ENCODE results near the gene PNKP. TPM values are rescaled to one million over a fixed set of nuclear protein-coding genes. Genes with fewer than 3 reads are reported as not detected.

The PNKP gene
- total RNA-seq, 2 experiments from 2014 or later, result 78.9 to 143 TPM

GRCh38 chr19:49850487-49851342, 16.7 kb downstream of the PNKP start, which contains the start of gene PTOV1:
Gene PTOV1 (plus strand): TSS chr19:49851159.
- H3K36me3 Mint-ChIP-seq, result peaks cover 16% of the 10 kb centered on the region
- H3K9me3 Mint-ChIP-seq, result peaks cover 12% of the 10 kb centered on the region
- peak within 1 kb of the TSS; percentile 90 for H3K27ac Mint-ChIP-seq
- peaks cover 38% of the 10 kb centered on the region for H3K4me1 Mint-ChIP-seq
- peaks cover 3% of the 10 kb centered on the region for H3K27me3 Mint-ChIP-seq
- DNase-seq, result peak; percentile 91
- H3K4me3 Mint-ChIP-seq, result peak within 1 kb of the TSS; percentile 83

- peaks cover 12% of the 10 kb centered on the region for H3K9me3 Mint-ChIP-seq
These were observed 17.2 kb downstream of the PNKP start for GRCh38 chr19:49850221-49850486.

GRCh38 chr19:49849433-49850220, 17.7 kb downstream of the PNKP start:
- Mint-ChIP-seq H3K4me3 (peak overlapping the region; percentile 83), H3K27ac (peak overlapping the region; percentile 58), H3K27me3 (peaks cover 3% of the 10 kb centered on the region), H3K9me3 (peaks cover 12% of the 10 kb centered on the region), H3K4me1 (peaks cover 38% of the 10 kb centered on the region), H3K36me3 (peaks cover 12% of the 10 kb centered on the region)
- no peak for DNase-seq

More at GRCh38 chr19:49850221-49850486, 17.2 kb downstream of the PNKP start:
- DNase-seq, result no peak
- Mint-ChIP-seq H3K36me3 (peaks cover 12% of the 10 kb centered on the region), H3K4me1 (peaks cover 38% of the 10 kb centered on the region), H3K4me3 (peak overlapping the region; percentile 83), H3K27ac (peak overlapping the region; percentile 45), H3K27me3 (peaks cover 3% of the 10 kb centered on the region)

- peak overlapping the region; percentile 63 for H3K4me3 Mint-ChIP-seq
- peak overlapping the region; percentile 58 for H3K27ac Mint-ChIP-seq
- H3K36me3 Mint-ChIP-seq, result peaks cover 11% of the 10 kb centered on the region
- peaks cover 38% of the 10 kb centered on the region for H3K4me1 Mint-ChIP-seq
- peaks cover 3% of the 10 kb centered on the region for H3K27me3 Mint-ChIP-seq
- peaks cover 12% of the 10 kb centered on the region for H3K9me3 Mint-ChIP-seq
- no peak for DNase-seq
These were observed 18.4 kb downstream of the PNKP start for GRCh38 chr19:49848938-49849337.

- no peak overlapping the region for H3K4me3 Mint-ChIP-seq
- no peak for DNase-seq
- peaks cover 10% of the 10 kb centered on the region for H3K36me3 Mint-ChIP-seq
- H3K27ac Mint-ChIP-seq, result peak overlapping the region; percentile 21
- H3K27me3 Mint-ChIP-seq, result peaks cover 3% of the 10 kb centered on the region
- H3K4me1 Mint-ChIP-seq, result peaks cover 33% of the 10 kb centered on the region
- peaks cover 12% of the 10 kb centered on the region for H3K9me3 Mint-ChIP-seq
These were observed 19.4 kb downstream of the PNKP start for GRCh38 chr19:49847731-49848696.

- H3K9me3 Mint-ChIP-seq, result peaks cover 12% of the 10 kb centered on the region
- peaks cover 10% of the 10 kb centered on the region for H3K36me3 Mint-ChIP-seq
- peaks cover 23% of the 10 kb centered on the region for H3K4me1 Mint-ChIP-seq
- no peak overlapping the region for H3K27ac Mint-ChIP-seq
- H3K27me3 Mint-ChIP-seq, result peaks cover 3% of the 10 kb centered on the region
- no peak overlapping the region for H3K4me3 Mint-ChIP-seq
- DNase-seq, result no peak
These were observed 21.0 kb downstream of the PNKP start for GRCh38 chr19:49846408-49846807.

GRCh38 chr19:49845414-49845813, 22.0 kb downstream of the PNKP start:
- Mint-ChIP-seq H3K4me1 (peaks cover 23% of the 10 kb centered on the region), H3K27ac (no peak overlapping the region), H3K4me3 (no peak overlapping the region), H3K36me3 (peaks cover 10% of the 10 kb centered on the region), H3K9me3 (peaks cover 12% of the 10 kb centered on the region), H3K27me3 (peaks cover 3% of the 10 kb centered on the region)
- no peak for DNase-seq

- peaks cover 6% of the 10 kb centered on the region for H3K36me3 Mint-ChIP-seq
- no peak overlapping the region for H3K4me3 Mint-ChIP-seq
- H3K4me1 Mint-ChIP-seq, result peaks cover 16% of the 10 kb centered on the region
- H3K9me3 Mint-ChIP-seq, result peaks cover 6% of the 10 kb centered on the region
- no peak overlapping the region for H3K27ac Mint-ChIP-seq
- DNase-seq, result no peak
- H3K27me3 Mint-ChIP-seq, result peaks cover 3% of the 10 kb centered on the region
These were observed 23.0 kb downstream of the PNKP start for GRCh38 chr19:49844138-49845095.

- H3K27me3 Mint-ChIP-seq, result peaks cover 3% of the 10 kb centered on the region
- H3K4me3 Mint-ChIP-seq, result no peak overlapping the region
- H3K36me3 Mint-ChIP-seq, result no peaks in the 10 kb centered on the region
- H3K9me3 Mint-ChIP-seq, result no peaks in the 10 kb centered on the region
- peaks cover 6% of the 10 kb centered on the region for H3K4me1 Mint-ChIP-seq
- no peak overlapping the region for H3K27ac Mint-ChIP-seq
- no peak for DNase-seq
These were observed 24.1 kb downstream of the PNKP start for GRCh38 chr19:49843265-49843664.

- H3K9me3 Mint-ChIP-seq, result no peaks in the 10 kb centered on the region
- peaks cover 4% of the 10 kb centered on the region for H3K36me3 Mint-ChIP-seq
- H3K27ac Mint-ChIP-seq, result no peak overlapping the region
- no peaks in the 10 kb centered on the region for H3K4me1 Mint-ChIP-seq
- no peak overlapping the region for H3K4me3 Mint-ChIP-seq
- H3K27me3 Mint-ChIP-seq, result no peaks in the 10 kb centered on the region
- DNase-seq, result no peak
These were observed 26.6 kb downstream of the PNKP start for GRCh38 chr19:49840736-49841249.

- H3K4me1 Mint-ChIP-seq, result no peaks in the 10 kb centered on the region
These were observed 27.1 kb downstream of the PNKP start for GRCh38 chr19:49840321-49840720.

GRCh38 chr19:49839713-49840112, 27.7 kb downstream of the PNKP start:
- Mint-ChIP-seq H3K9me3 (no peaks in the 10 kb centered on the region), H3K4me3 (no peak overlapping the region)

More at GRCh38 chr19:49840321-49840720, 27.1 kb downstream of the PNKP start:
- Mint-ChIP-seq H3K9me3 (no peaks in the 10 kb centered on the region), H3K36me3 (peaks cover 4% of the 10 kb centered on the region), H3K4me3 (no peak overlapping the region), H3K27me3 (no peaks in the 10 kb centered on the region), H3K27ac (no peak overlapping the region)
- DNase-seq, result no peak

GRCh38 chr19:49838885-49839588, 28.3 kb downstream of the PNKP start:
- no peak for DNase-seq
- H3K36me3 Mint-ChIP-seq, result peaks cover 5% of the 10 kb centered on the region

More at GRCh38 chr19:49839713-49840112, 27.7 kb downstream of the PNKP start:
- no peak for DNase-seq
- no peaks in the 10 kb centered on the region for H3K27me3 Mint-ChIP-seq
- peaks cover 4% of the 10 kb centered on the region for H3K36me3 Mint-ChIP-seq
- H3K27ac Mint-ChIP-seq, result no peak overlapping the region
- H3K4me1 Mint-ChIP-seq, result no peaks in the 10 kb centered on the region

More at GRCh38 chr19:49838885-49839588, 28.3 kb downstream of the PNKP start:
- Mint-ChIP-seq H3K27me3 (no peaks in the 10 kb centered on the region), H3K4me3 (no peak overlapping the region), H3K4me1 (no peaks in the 10 kb centered on the region), H3K9me3 (no peaks in the 10 kb centered on the region), H3K27ac (no peak overlapping the region)
